HepG2 (cell line): ENCODE results near the gene SMIM41. TPM values are rescaled to one million over a fixed set of nuclear protein-coding genes. Genes with fewer than 3 reads are reported as not detected.

Experiments used
- ATAC-seq: fragments of 200-7000 bp; cut with Tn5 transposase; 3 replicates; pipeline ENCODE4 v1.9.1; 2020; ENCODE audit warnings: mild to moderate bottlenecking, moderate library complexity
- BruUV-seq: library from RNA; stranded (reverse); fragments of 400-500 nt; replicated peaks from 2 replicates; lab custom pipeline; 2021; lab: Mats Ljungman, UMichigan
- CTCF ChIA-PET: fragments of 300-600 bp; formaldehyde crosslinking; extraction: SDS; loops from one replicate; lab custom pipeline; 2021; ENCODE audit warnings: low total read pairs, inconsistent platforms, low intra/inter-chr PET ratio; lab: Yijun Ruan, JAX
- POLR2A ChIA-PET: fragments of 350-600 bp; sonication (Branson Sonifier 250); formaldehyde crosslinking; loops from one replicate; lab custom pipeline; 2020; ENCODE audit warnings: antibody characterized with exemption, inconsistent platforms; lab: Yijun Ruan, JAX
- DNase-seq: peaks from one replicate; pipeline ENCODE4 v3.0.0-alpha.2; 2015; ENCODE audit warnings: low spot score
- FAIRE-seq: peaks from 3 replicates; lab custom pipeline; 2011; peaks lifted over from hg19 to GRCh38; lab: Jason Lieb, UNC
- H2AFZ ChIP-seq: one replicate; pipeline ENCODE4 v1.6.1; 2011; ENCODE audit warnings: low read length, inconsistent platforms
- H3K27ac ChIP-seq: fragments of 300-600 bp; 3 replicates; pipeline ENCODE4 v1.8.0; 2011; ENCODE audit warnings: mixed run types, mild to moderate bottlenecking, mixed read lengths, low read length, inconsistent platforms; ENCODE audit not compliant: insufficient read depth; ENCODE audit errors: extremely low read length
- H3K27me3 ChIP-seq, 2 experiments: fragments of 200-600 bp in 1 of 2; 2 replicates in 1 of 2; 3 replicates in 1 of 2; pipeline versions ENCODE4 v1.6.0 to v1.8.0; 2011; ENCODE audit warnings: low read length in 2 of 2, mild to moderate bottlenecking in 2 of 2, moderate library complexity in 2 of 2, inconsistent platforms in 1 of 2; ENCODE audit not compliant: insufficient read depth in 2 of 2, control insufficient read depth in 1 of 2
- H3K36me3 ChIP-seq, 2 experiments: fragments of 200-600 bp in 1 of 2; replicated peaks in 1 of 2; 2 replicates in 1 of 2; 3 replicates in 1 of 2; pipeline versions ENCODE4 v1.5.1 to v1.8.0; 2011; ENCODE audit warnings: low read length in 2 of 2, inconsistent platforms in 1 of 2; ENCODE audit not compliant: insufficient read depth in 2 of 2, control insufficient read depth in 1 of 2
- H3K4me1 ChIP-seq: 2 replicates; pipeline ENCODE4 v1.5.1; 2012; ENCODE audit warnings: low read length, inconsistent platforms; ENCODE audit not compliant: insufficient read depth
- H3K4me2 ChIP-seq: 2 replicates; pipeline ENCODE4 v1.6.0; 2011; ENCODE audit warnings: low read depth, low read length, inconsistent platforms
- H3K4me3 ChIP-seq, 3 experiments: fragments of 200-600 bp in 1 of 3; sonication (generic), shearing (Covaris generic) in 1 of 3; replicated peaks in 1 of 3; 2 replicates each; pipeline ENCODE4 v1.5.1; 2011 to 2016; ENCODE audit warnings: low read length in 3 of 3, inconsistent platforms in 2 of 3, low read depth in 2 of 3, mild to moderate bottlenecking in 2 of 3, control low read depth in 1 of 3, mixed read lengths in 1 of 3; ENCODE audit not compliant: insufficient read depth in 1 of 3
- H3K79me2 ChIP-seq: one replicate; pipeline ENCODE4 v1.6.1; 2011; ENCODE audit warnings: low read length, inconsistent platforms; ENCODE audit not compliant: insufficient read depth
- H3K9ac ChIP-seq: 2 replicates; pipeline ENCODE4 v1.6.0; 2011; ENCODE audit warnings: mild to moderate bottlenecking, low read depth, low read length, inconsistent platforms; ENCODE audit not compliant: insufficient read depth
- H3K9me3 ChIP-seq: 2 replicates; pipeline ENCODE4 v1.5.1; 2012; ENCODE audit warnings: mild to moderate bottlenecking, low read length
- H4K20me1 ChIP-seq: 2 replicates; pipeline ENCODE4 v1.6.0; 2011; ENCODE audit warnings: inconsistent platforms, mild to moderate bottlenecking, low read length, moderate library complexity; ENCODE audit not compliant: insufficient read depth
- ARID5B ChIP-seq: IDR thresholded peaks from 2 replicates; pipeline ENCODE4 v1.4.0; 2020; ENCODE audit warnings: mild to moderate bottlenecking, missing genetic modification reagents
- CENPT ChIP-seq: sonication (generic); formaldehyde crosslinking; IDR thresholded peaks from 2 replicates; pipeline ENCODE4 v1.8.0; 2022; ENCODE audit warnings: low read depth, mild to moderate bottlenecking, moderate library complexity, missing genetic modification reagents
- HOXA9 ChIP-seq: sonication (generic); formaldehyde crosslinking; IDR thresholded peaks from 2 replicates; pipeline ENCODE4 v1.8.1; 2022; ENCODE audit warnings: missing genetic modification reagents, mild to moderate bottlenecking, moderate library complexity, borderline replicate concordance
- NAIF1 ChIP-seq: sonication (generic); formaldehyde crosslinking; IDR thresholded peaks from 2 replicates; pipeline ENCODE4 v1.5.0; 2020; ENCODE audit warnings: mild to moderate bottlenecking, missing genetic modification reagents, borderline replicate concordance
- SETDB1 ChIP-seq: sonication (generic); formaldehyde crosslinking; IDR thresholded peaks from 2 replicates; pipeline ENCODE4 v1.5.1; 2020; ENCODE audit warnings: missing genetic modification reagents, mild to moderate bottlenecking, borderline replicate concordance
- ZNF33A ChIP-seq: sonication (generic); formaldehyde crosslinking; IDR thresholded peaks from 2 replicates; pipeline ENCODE4 v1.5.1; 2020; ENCODE audit warnings: missing genetic modification reagents, mild to moderate bottlenecking, moderate library complexity, borderline replicate concordance
- ZNF552 ChIP-seq: sonication (generic); formaldehyde crosslinking; IDR thresholded peaks from 2 replicates; pipeline ENCODE4 v1.9.0; 2022; ENCODE audit warnings: missing genetic modification reagents, mild to moderate bottlenecking, borderline replicate concordance
- ZNF652 ChIP-seq: IDR thresholded peaks from 2 replicates; pipeline ENCODE4 v1.6.1; 2016; ENCODE audit warnings: low read depth, borderline replicate concordance
- ZNF775 ChIP-seq: sonication (generic); formaldehyde crosslinking; IDR thresholded peaks from 2 replicates; pipeline ENCODE4 v1.4.0; 2020; ENCODE audit warnings: missing genetic modification reagents, mild to moderate bottlenecking, moderate library complexity, borderline replicate concordance
- ZNF850 ChIP-seq: sonication (generic); formaldehyde crosslinking; conservative IDR thresholded peaks from 2 replicates; pipeline ENCODE4 v1.9.0; 2021; ENCODE audit warnings: mild to moderate bottlenecking, missing genetic modification reagents
- WGBS: methylation state at CpG from one replicate; pipeline ENCODE4 v1.1.6; 2017; ENCODE audit warnings: low lambda C conversion rate; 5-methylcytosine and 5-hydroxymethylcytosine counted together
- in situ Hi-C: cut with HindIII; loops from 2 replicates; pipeline ENCODE4 v1.10.0; 2017; ENCODE audit warnings: low pct_unique_long_range_greater_than_20kb; ENCODE audit not compliant: extremely low pct_ligation_motif_present
- intact Hi-C: fragments of 100-400 bp; cut with micrococcal nuclease; formaldehyde crosslinking; loops from one replicate; pipeline ENCODE4 v1.10.0; 2022; ENCODE audit not compliant: unreplicated experiment
- polyA plus RNA-seq, 8 experiments: library from polyadenylated mRNA; depleted of rRNA in 3 of 8; stranded (reverse) in 7 of 8; unstranded in 1 of 8; fragments of >200 nt; fragmentation: Illumina TruSeq in 4 of 8; extraction: Trizol in 4 of 8; gene quantifications; 2 replicates each; pipeline versions ENCODE4 v1.2.1 to v1.2.3, GENCODE V29; 2011 to 2016; ENCODE audit warnings: low read depth in 4 of 8, missing spikeins in 1 of 8, mixed read lengths in 1 of 8; ENCODE audit not compliant: insufficient read depth in 1 of 8
- total RNA-seq, 5 experiments: library from RNA; depleted of rRNA; stranded (reverse); fragments of >200 nt; fragmentation: Illumina TruSeq; extraction: Trizol; gene quantifications; 2 replicates each; pipeline ENCODE4 v1.2.3, GENCODE V29; 2016; ENCODE audit warnings: low read depth in 1 of 5
- TF ChIP-seq, protein P1 (sequence below): sonication (generic); formaldehyde crosslinking; IDR thresholded peaks from 2 replicates; pipeline ENCODE4 v1.8.0; 2022; ENCODE audit warnings: mild to moderate bottlenecking, missing genetic modification reagents, borderline replicate concordance
- TF ChIP-seq, protein P2 (sequence below): fragments of 450-650 bp; IDR thresholded peaks from 2 replicates; pipeline ENCODE4 v1.6.1; 2017

The SMIM41 gene
- total and polyA plus RNA-seq, 2 of the 13 experiments (the other 11 are each of a cell fraction or from before 2014, with no cell fraction given): not detected

- ATAC-seq (no peak), FAIRE-seq (no peak), DNase-seq (no peak)
- no peak overlapping the region for H3K9ac ChIP-seq
- POLR2A ChIA-PET: no interaction called here
- no peaks in the 10 kb centered on the region for H3K9me3 ChIP-seq
- no peak overlapping the region for H3K27ac ChIP-seq
- H2AFZ ChIP-seq: no peak overlapping the region
- H3K79me2 ChIP-seq: no peaks in the 10 kb centered on the region
- H3K27me3 ChIP-seq: peaks cover 2 to 6% of the 10 kb centered on the region in 2 experiments; a peak in 3 of 5 replicates
- CTCF ChIA-PET: no interaction called here
- H3K4me3 ChIP-seq: no peak overlapping the region
- intact Hi-C loops (no loop called here), in situ Hi-C loops (loop anchor here (25.0 kb wide), 2 partner anchors 405 to 855 kb away; no protein-coding TSS in a partner anchor)
- no peaks in the 10 kb centered on the region for H4K20me1 ChIP-seq
- no peaks in the 10 kb centered on the region for H3K36me3 ChIP-seq
- H3K4me2 ChIP-seq: no peak overlapping the region
- no peaks in the 10 kb centered on the region for H3K4me1 ChIP-seq
- WGBS: 0% methylated on average over 3 of the region's 3 CpGs
- no peak for TF ChIP-seq CENPT (CRISPR knock-in tag)
- TF ChIP-seq ARID5B: no peak
- TF ChIP-seq, protein P1, sequence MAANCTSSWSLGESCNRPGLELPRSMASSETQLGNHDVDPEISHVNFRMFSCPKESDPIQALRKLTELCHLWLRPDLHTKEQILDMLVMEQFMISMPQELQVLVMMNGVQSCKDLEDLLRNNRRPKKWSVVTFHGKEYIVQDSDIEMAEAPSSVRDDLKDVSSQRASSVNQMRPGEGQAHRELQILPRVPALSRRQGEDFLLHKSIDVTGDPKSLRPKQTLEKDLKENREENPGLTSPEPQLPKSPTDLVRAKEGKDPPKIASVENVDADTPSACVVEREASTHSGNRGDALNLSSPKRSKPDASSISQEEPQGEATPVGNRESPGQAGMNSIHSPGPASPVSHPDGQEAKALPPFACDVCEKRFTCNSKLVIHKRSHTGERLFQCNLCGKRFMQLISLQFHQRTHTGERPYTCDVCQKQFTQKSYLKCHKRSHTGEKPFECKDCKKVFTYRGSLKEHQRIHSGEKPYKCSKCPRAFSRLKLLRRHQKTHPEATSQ: no peak
- no peak for TF ChIP-seq ZNF850 (CRISPR knock-in tag)
- TF ChIP-seq ZNF775 (CRISPR knock-in tag): no peak
- no peak for TF ChIP-seq ZNF33A (CRISPR knock-in tag)
- TF ChIP-seq HOXA9 (CRISPR knock-in tag): no peak
- no peak for TF ChIP-seq SETDB1 (CRISPR knock-in tag)
- TF ChIP-seq ZNF552 (CRISPR knock-in tag): no peak
- TF ChIP-seq ZNF652 (CRISPR knock-in tag): no peak
- TF ChIP-seq NAIF1 (CRISPR knock-in tag): no peak
- TF ChIP-seq, protein P2, sequence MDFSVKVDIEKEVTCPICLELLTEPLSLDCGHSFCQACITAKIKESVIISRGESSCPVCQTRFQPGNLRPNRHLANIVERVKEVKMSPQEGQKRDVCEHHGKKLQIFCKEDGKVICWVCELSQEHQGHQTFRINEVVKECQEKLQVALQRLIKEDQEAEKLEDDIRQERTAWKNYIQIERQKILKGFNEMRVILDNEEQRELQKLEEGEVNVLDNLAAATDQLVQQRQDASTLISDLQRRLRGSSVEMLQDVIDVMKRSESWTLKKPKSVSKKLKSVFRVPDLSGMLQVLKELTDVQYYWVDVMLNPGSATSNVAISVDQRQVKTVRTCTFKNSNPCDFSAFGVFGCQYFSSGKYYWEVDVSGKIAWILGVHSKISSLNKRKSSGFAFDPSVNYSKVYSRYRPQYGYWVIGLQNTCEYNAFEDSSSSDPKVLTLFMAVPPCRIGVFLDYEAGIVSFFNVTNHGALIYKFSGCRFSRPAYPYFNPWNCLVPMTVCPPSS: no peak
- BruUV-seq: no TSS peak
Observed at GRCh38 chr12:52132754-52133161, 53.3 kb downstream of the SMIM41 start.
